DMS53 (cell line): ENCODE results near the gene CRYGN.

Source experiments
- DNase-seq: peaks from one replicate; lab custom pipeline; 2025; lab: John Stamatoyannopoulos, UW

CRYGN gene

DNA sequence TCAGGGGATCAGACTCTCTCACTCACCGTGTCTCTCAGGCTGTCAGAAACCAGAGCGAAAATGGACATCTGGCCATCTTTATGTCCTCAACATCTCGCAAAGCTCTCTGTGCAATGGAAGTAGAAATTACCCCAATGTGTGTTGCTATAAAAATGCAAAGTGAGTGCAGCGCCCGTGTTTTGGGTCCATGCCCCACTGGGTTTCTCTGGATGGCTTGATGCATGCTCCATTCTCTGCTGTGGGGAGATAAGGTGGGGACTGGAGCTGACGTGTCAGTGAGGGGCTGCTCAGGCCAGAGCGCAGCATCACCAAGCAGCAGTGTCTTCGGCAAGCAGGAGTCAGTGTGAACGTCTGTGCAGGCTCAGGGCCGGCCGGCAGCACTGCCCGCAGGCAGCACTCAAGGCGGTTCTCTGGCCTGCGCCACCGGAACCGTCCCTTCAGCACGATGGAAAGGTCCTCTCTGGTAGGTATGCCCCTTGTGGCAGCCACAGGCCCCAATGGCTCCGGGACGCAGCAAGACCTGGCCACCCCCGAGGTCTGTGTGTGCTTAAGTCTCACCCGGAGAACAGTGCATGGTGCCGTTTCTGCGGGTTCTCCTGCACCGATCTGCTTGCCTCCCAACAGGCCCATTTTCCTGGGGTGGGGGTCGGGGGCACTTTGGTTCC is 60.3 kb downstream of the CRYGN start:
- no peak for DNase-seq

DNA sequence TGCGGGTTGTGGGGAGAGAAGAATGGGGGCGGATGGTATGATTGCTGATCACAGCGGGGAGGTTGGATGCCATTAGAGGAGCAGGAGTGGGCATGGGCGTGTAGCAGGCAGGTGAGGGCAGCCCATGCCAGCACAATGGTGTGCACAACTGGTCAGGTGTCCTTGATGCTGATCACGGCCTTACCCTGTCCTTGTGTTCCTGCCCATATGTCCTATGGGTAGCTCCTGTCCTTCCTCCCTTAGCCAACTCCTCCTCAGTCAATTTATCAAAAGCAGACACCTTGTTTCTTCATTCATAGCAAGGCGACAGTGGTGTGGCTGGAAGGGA is 60.8 kb downstream of the CRYGN start:
- DNase-seq = no peak
